ENCODE measurements around the gene TTC27. TPM values are rescaled to one million over a fixed set of nuclear protein-coding genes. Genes with fewer than 3 reads are reported as not detected.

TTC27 gene
- total and polyA plus RNA-seq, 2 of the 13 experiments (the other 11 are each of a cell fraction or from before 2014, with no cell fraction given) = 26.7 to 44.7 TPM

DNA sequence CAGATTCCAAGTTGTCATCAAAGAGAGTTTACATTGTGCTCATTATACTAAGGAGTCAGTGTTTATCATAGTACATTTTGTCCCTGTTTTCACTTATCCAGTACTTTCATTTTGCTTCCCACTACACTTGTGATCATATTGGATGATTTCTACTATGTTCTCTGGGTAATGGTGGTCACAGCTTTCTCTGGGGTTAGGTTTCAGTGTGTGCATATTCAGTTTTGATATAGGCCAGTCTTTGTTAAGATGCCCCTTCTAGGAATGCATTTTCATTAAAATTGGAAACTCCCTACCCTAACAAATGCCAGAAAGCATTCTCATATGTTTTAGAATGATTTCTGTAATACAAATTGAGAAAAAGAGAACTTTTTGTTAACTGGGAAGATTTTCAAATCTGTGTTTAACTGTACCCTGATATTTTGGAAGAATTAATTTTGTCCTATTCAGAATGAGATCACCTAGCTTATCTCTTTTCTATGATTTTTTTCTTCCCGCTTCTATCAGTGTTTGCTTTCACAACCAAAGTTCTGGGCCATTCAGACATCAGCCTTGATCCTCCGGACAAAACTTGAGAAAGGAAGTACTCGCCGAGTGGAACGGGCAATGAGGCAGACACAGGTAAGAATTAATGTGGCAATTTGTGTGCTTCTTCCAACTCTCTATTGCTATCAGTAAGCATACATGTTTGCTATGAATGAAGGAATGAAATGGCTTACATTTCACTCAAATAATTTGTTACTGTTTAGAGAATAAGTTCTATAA is 74.6 kb downstream of the TTC27 start:
- DNase-seq (ENCODE audit: low spot score) (no peak), ATAC-seq (no peak), FAIRE-seq (no peak)
- Histone ChIP-seq H4K20me1 (ENCODE audit: insufficient read depth, low read length) (no peaks in the 10 kb centered on the region), H3K9me3 (ENCODE audit: low read length) (no peaks in the 10 kb centered on the region), H3K4me1 (ENCODE audit: insufficient read depth, low read length) (0 out of 2 replicates have a peak, but pooled peaks cover under 1% of the 10 kb centered on the region), H3K36me3 (replicated peaks in 1 of 2; ENCODE audit: control insufficient read depth in 1 of 2, insufficient read depth in 2 of 2, low read length in 2 of 2) (peaks cover 6 to 31% of the 10 kb centered on the region in 2 experiments; a peak in 4 of 5 replicates), H3K27me3 (ENCODE audit: control insufficient read depth in 1 of 2, insufficient read depth in 2 of 2, low read length in 2 of 2) (no peaks in the 10 kb centered on the region), H2AFZ (ENCODE audit: low read length) (no peak overlapping the region), H3K9ac (ENCODE audit: insufficient read depth, low read depth, low read length) (no peak overlapping the region), H3K27ac (ENCODE audit: extremely low read length, insufficient read depth, low read length) (no peak overlapping the region), H3K79me2 (ENCODE audit: insufficient read depth, low read length) (no peaks in the 10 kb centered on the region), H3K4me2 (ENCODE audit: low read depth, low read length) (no peak overlapping the region), H3K4me3 (replicated peaks in 1 of 3; ENCODE audit: insufficient read depth in 1 of 3, low read depth in 2 of 3, low read length in 3 of 3) (no peak overlapping the region)
- BruUV-seq (replicated peaks) = no TSS peak
- CTCF ChIA-PET (ENCODE audit: low intra/inter-chr PET ratio, low total read pairs) = no interaction called here
- intact Hi-C loops (cut with micrococcal nuclease; ENCODE audit: unreplicated experiment) (no loop called here), in situ Hi-C loops (cut with HindIII; ENCODE audit: extremely low pct_ligation_motif_present, low pct_unique_long_range_greater_than_20kb) (no loop called here)
- POLR2A ChIA-PET = no interaction called here
- TF ChIP-seq ZNF343 (CRISPR knock-in tag; IDR thresholded peaks at IDR 0.05) (no peak), REPIN1 (CRISPR knock-in tag; IDR thresholded peaks at IDR 0.05; ENCODE audit: borderline replicate concordance, low read depth) (no peak), ZNF205 (CRISPR knock-in tag; IDR thresholded peaks at IDR 0.05) (no peak), ZNF724P (CRISPR knock-in tag; IDR thresholded peaks at IDR 0.05; ENCODE audit: borderline replicate concordance) (no peak), CERS6 (CRISPR knock-in tag; IDR thresholded peaks at IDR 0.05) (no peak), ZBTB25 (CRISPR knock-in tag; IDR thresholded peaks at IDR 0.05) (no peak), TMF1 (CRISPR knock-in tag; IDR thresholded peaks at IDR 0.05; ENCODE audit: low read depth) (no peak), PHF20 (CRISPR knock-in tag; IDR thresholded peaks at IDR 0.05) (no peak), HES4 (CRISPR knock-in tag; IDR thresholded peaks at IDR 0.05; ENCODE audit: borderline replicate concordance) (no peak)
- TF ChIP-seq, protein P1, sequence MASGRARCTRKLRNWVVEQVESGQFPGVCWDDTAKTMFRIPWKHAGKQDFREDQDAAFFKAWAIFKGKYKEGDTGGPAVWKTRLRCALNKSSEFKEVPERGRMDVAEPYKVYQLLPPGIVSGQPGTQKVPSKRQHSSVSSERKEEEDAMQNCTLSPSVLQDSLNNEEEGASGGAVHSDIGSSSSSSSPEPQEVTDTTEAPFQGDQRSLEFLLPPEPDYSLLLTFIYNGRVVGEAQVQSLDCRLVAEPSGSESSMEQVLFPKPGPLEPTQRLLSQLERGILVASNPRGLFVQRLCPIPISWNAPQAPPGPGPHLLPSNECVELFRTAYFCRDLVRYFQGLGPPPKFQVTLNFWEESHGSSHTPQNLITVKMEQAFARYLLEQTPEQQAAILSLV (CRISPR knock-in tag; IDR thresholded peaks at IDR 0.05; ENCODE audit: borderline replicate concordance) = no peak
- WGBS (ENCODE audit: low lambda C conversion rate) = 96% methylated on average over 5 of the region's 5 CpGs

Measured in HepG2 (cell line).